Liver (tissue), 9 donors: Measurements from ENCODE around the gene METTL8. TPM values are rescaled to one million over a fixed set of nuclear protein-coding genes. Genes with fewer than 3 reads are reported as not detected.

Experiments
- DNase-seq: peaks from one replicate; pipeline ENCODE4 v3.0.0-alpha.2; 2017; ENCODE audit warnings: low spot score
- H3K27ac ChIP-seq, 2 donors: one replicate each; pipeline ENCODE4 v1.7.0; 2013; ENCODE audit warnings: inconsistent platforms in 2 of 2, low read length in 2 of 2, control low read depth in 1 of 2, low read depth in 1 of 2, mild to moderate bottlenecking in 1 of 2
- H3K27me3 ChIP-seq, 4 donors: one replicate each; pipeline versions ENCODE4 v1.6.1 to v1.7.0; 2013; ENCODE audit warnings: low read length in 3 of 4, inconsistent platforms in 1 of 4, mild to moderate bottlenecking in 1 of 4, moderate library complexity in 1 of 4; ENCODE audit not compliant: control insufficient read depth in 4 of 4, insufficient read depth in 4 of 4
- H3K36me3 ChIP-seq, 4 donors: one replicate each; pipeline versions ENCODE4 v1.6.1 to v1.7.0; 2013; ENCODE audit warnings: low read length in 3 of 4, mild to moderate bottlenecking in 3 of 4, low read depth in 1 of 4, moderate library complexity in 1 of 4; ENCODE audit not compliant: control insufficient read depth in 4 of 4, insufficient read depth in 3 of 4
- H3K4me1 ChIP-seq, 4 donors: one replicate each; pipeline versions ENCODE4 v1.6.1 to v1.7.0; 2013; ENCODE audit warnings: low read length in 3 of 4, mild to moderate bottlenecking in 3 of 4, moderate library complexity in 1 of 4; ENCODE audit not compliant: control insufficient read depth in 4 of 4, insufficient read depth in 4 of 4
- H3K4me3 ChIP-seq, 3 donors: one replicate each; pipeline versions ENCODE4 v1.6.1 to v1.7.0; 2013; ENCODE audit warnings: low read length in 3 of 3, control low read depth in 1 of 3, low read depth in 1 of 3, mild to moderate bottlenecking in 1 of 3
- H3K9ac ChIP-seq, 2 donors: one replicate each; pipeline ENCODE4 v1.7.0; 2013; ENCODE audit warnings: low read length in 2 of 2, mild to moderate bottlenecking in 2 of 2, moderate library complexity in 2 of 2, control low read depth in 1 of 2, low read depth in 1 of 2
- H3K9me3 ChIP-seq, 4 donors: one replicate each; pipeline versions ENCODE4 v1.6.1 to v1.7.0; 2013; ENCODE audit warnings: low read length in 3 of 4; ENCODE audit not compliant: control insufficient read depth in 4 of 4
- EGR1 ChIP-seq, 2 donors: IDR thresholded peaks; 2 replicates each; pipeline ENCODE4 v1.6.1; 2016 to 2018; ENCODE audit warnings: antibody characterized with exemption in 2 of 2, low read depth in 2 of 2
- FOXA2 ChIP-seq: IDR thresholded peaks from 2 replicates; pipeline ENCODE4 v1.6.1; 2016; ENCODE audit warnings: antibody characterized with exemption
- GABPA ChIP-seq, 2 donors: IDR thresholded peaks in 1 of 2; conservative IDR thresholded peaks in 1 of 2; 2 replicates each; pipeline ENCODE4 v1.6.1; 2016; ENCODE audit warnings: antibody characterized with exemption in 2 of 2, mild to moderate bottlenecking in 1 of 2, moderate library complexity in 1 of 2
- HNF4A ChIP-seq, 2 donors: conservative IDR thresholded peaks; 2 replicates each; pipeline ENCODE4 v1.6.1; 2016; ENCODE audit warnings: antibody characterized with exemption in 2 of 2, mild to moderate bottlenecking in 2 of 2
- HNF4G ChIP-seq: IDR thresholded peaks from 2 replicates; pipeline ENCODE4 v1.6.1; 2016; ENCODE audit warnings: antibody characterized with exemption
- JUND ChIP-seq, 2 donors: IDR thresholded peaks; 2 replicates each; pipeline ENCODE4 v1.6.1; 2016; ENCODE audit warnings: antibody characterized with exemption in 2 of 2
- NR2F2 ChIP-seq: IDR thresholded peaks from 2 replicates; pipeline ENCODE4 v1.6.1; 2016; ENCODE audit warnings: antibody characterized with exemption
- RAD21 ChIP-seq, 2 donors: IDR thresholded peaks; 2 replicates each; pipeline ENCODE4 v1.6.1; 2016; ENCODE audit warnings: antibody characterized with exemption in 2 of 2, mild to moderate bottlenecking in 2 of 2
- RXRA ChIP-seq, 2 donors: IDR thresholded peaks; 2 replicates each; pipeline ENCODE4 v1.6.1; 2017 to 2018; ENCODE audit warnings: antibody characterized with exemption in 2 of 2, mild to moderate bottlenecking in 1 of 2
- SP1 ChIP-seq: IDR thresholded peaks from 2 replicates; pipeline ENCODE4 v1.6.1; 2018; ENCODE audit warnings: antibody characterized with exemption, mild to moderate bottlenecking
- YY1 ChIP-seq: IDR thresholded peaks from 2 replicates; pipeline ENCODE4 v1.6.1; 2016; ENCODE audit warnings: antibody characterized with exemption, mild to moderate bottlenecking
- WGBS: extraction: QIAGEN DNeasy Blood & Tissue Kit; methylation state at CpG from one replicate; pipeline ENCODE4 v1.1.7; 2013; 5-methylcytosine and 5-hydroxymethylcytosine counted together
- polyA plus RNA-seq, 2 donors: library from polyadenylated mRNA; stranded (reverse) in 1 of 2; unstranded in 1 of 2; fragments of 200-250 nt in 1 of 2; fragments of >200 nt in 1 of 2; fragmentation: Nextera tagmentation in 1 of 2; extraction: Ambion mirVana in 1 of 2; gene quantifications; one replicate each; pipeline versions ENCODE4 v1.2.1 to v1.2.3, GENCODE V29; 2013 to 2015
- total RNA-seq, 2 donors: library from RNA; depleted of rRNA; stranded (reverse); fragments of >200 nt; gene quantifications; one replicate each; pipeline ENCODE4 v1.2.3, GENCODE V29; 2014
- TF ChIP-seq, protein P1 (sequence below): IDR thresholded peaks from 2 replicates; pipeline ENCODE4 v1.6.1; 2016; ENCODE audit warnings: antibody characterized with exemption, mild to moderate bottlenecking
- TF ChIP-seq, protein P2 (sequence below): IDR thresholded peaks from 2 replicates; pipeline ENCODE4 v1.6.1; 2016; ENCODE audit warnings: antibody characterized with exemption
- TF ChIP-seq, protein P3 (sequence below): IDR thresholded peaks from 2 replicates; pipeline ENCODE4 v1.6.1; 2016; ENCODE audit warnings: antibody characterized with exemption
- TF ChIP-seq, protein P4 (sequence below): IDR thresholded peaks from 2 replicates; pipeline ENCODE4 v1.6.1; 2016; ENCODE audit warnings: antibody characterized with exemption
- donor health status: healthy.
- donor health status: healthy.
- donor health status: healthy.
- donor health status: healthy.
- donor health status: healthy.

The METTL8 gene
- total and polyA plus RNA-seq, 4 donors = 3.6 to 8.1 (median 5.9) TPM

DNA sequence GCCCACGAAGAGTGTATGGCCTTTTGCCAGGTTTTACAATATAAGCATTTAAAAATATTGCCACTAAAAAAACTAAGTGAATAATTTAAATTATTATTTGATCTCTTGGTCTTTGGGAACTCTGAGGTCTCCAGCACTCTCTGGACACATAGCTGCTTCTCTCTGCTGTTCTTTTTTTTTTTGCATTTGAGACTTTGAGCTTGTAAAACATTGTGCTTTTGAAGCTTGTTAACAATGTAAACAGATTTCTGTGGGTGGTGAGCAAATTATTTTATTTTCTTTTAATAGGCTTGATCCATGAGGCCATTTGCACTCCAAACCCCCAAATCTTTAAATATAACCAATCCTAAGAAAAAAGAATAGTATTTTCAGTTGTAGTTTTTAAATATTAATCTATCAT is 42.2 kb upstream of the METTL8 start:
- Histone ChIP-seq H3K27ac (no peak overlapping the region), H3K9ac (no peak overlapping the region), H3K4me1 (peaks cover 0 to 8% (median 4%) of the 10 kb centered on the region in 4 donors), H3K4me3 (no peak overlapping the region), H3K27me3 (no peaks in the 10 kb centered on the region), H3K36me3 (peaks cover 0 to 3% (median under 1%) of the 10 kb centered on the region in 4 donors), H3K9me3 (no peaks in the 10 kb centered on the region)
- DNase-seq = no peak
- TF ChIP-seq FOXA2 (no peak), HNF4G (peak; percentile 57), RXRA (IDR thresholded peaks at IDR 0.05) (peak in 1 of 2 donors; percentile 11), HNF4A (conservative IDR thresholded peaks at IDR 0.05) (peak; percentile 67 to 76), RAD21 (IDR thresholded peaks at IDR 0.05) (peak in 1 of 2 donors; percentile 8), SP1 (peak; percentile 78)
- TF ChIP-seq, protein P1, sequence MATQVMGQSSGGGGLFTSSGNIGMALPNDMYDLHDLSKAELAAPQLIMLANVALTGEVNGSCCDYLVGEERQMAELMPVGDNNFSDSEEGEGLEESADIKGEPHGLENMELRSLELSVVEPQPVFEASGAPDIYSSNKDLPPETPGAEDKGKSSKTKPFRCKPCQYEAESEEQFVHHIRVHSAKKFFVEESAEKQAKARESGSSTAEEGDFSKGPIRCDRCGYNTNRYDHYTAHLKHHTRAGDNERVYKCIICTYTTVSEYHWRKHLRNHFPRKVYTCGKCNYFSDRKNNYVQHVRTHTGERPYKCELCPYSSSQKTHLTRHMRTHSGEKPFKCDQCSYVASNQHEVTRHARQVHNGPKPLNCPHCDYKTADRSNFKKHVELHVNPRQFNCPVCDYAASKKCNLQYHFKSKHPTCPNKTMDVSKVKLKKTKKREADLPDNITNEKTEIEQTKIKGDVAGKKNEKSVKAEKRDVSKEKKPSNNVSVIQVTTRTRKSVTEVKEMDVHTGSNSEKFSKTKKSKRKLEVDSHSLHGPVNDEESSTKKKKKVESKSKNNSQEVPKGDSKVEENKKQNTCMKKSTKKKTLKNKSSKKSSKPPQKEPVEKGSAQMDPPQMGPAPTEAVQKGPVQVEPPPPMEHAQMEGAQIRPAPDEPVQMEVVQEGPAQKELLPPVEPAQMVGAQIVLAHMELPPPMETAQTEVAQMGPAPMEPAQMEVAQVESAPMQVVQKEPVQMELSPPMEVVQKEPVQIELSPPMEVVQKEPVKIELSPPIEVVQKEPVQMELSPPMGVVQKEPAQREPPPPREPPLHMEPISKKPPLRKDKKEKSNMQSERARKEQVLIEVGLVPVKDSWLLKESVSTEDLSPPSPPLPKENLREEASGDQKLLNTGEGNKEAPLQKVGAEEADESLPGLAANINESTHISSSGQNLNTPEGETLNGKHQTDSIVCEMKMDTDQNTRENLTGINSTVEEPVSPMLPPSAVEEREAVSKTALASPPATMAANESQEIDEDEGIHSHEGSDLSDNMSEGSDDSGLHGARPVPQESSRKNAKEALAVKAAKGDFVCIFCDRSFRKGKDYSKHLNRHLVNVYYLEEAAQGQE = peak; percentile 25
- TF ChIP-seq, protein P2, sequence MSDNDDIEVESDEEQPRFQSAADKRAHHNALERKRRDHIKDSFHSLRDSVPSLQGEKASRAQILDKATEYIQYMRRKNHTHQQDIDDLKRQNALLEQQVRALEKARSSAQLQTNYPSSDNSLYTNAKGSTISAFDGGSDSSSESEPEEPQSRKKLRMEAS = no peak
- 33% methylated on average over 1 of the region's 1 CpG for WGBS

DNA sequence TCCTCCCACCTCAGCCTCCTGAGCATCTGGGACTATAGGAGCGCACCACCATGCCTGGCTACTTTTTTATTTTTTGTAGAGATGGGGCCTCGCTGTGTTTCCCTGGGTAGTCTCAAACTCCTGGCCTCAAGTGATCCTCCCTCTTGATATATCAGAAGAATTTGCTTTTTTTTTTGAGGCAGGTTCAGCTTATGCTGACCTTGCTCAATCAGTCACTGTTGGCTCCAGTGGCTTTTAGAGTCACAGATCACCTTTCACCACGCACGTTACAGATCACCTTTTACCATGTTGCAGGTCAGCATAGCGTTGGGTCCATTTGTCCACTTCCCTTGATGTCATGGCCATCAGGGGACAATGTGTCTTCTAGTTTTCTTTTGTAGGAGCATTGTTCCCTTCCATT is 36.3 kb upstream of the METTL8 start:
- H3K9ac ChIP-seq = no peak overlapping the region
- TF ChIP-seq, protein P2 = no peak
- TF ChIP-seq JUND (IDR thresholded peaks at IDR 0.05) = no peak
- TF ChIP-seq HNF4A (conservative IDR thresholded peaks at IDR 0.05) = no peak
- no peak for TF ChIP-seq HNF4G
- H3K27me3 ChIP-seq = no peaks in the 10 kb centered on the region
- H3K4me1 ChIP-seq = peaks cover 0 to 3% (median 0%) of the 10 kb centered on the region in 4 donors
- no peak overlapping the region for H3K4me3 ChIP-seq
- DNase-seq = no peak
- WGBS = 99% methylated on average over 5 of the region's 5 CpGs
- H3K36me3 ChIP-seq = peaks cover 2 to 14% (median 11%) of the 10 kb centered on the region in 4 donors
- H3K27ac ChIP-seq = no peak overlapping the region
- H3K9me3 ChIP-seq = no peaks in the 10 kb centered on the region

DNA sequence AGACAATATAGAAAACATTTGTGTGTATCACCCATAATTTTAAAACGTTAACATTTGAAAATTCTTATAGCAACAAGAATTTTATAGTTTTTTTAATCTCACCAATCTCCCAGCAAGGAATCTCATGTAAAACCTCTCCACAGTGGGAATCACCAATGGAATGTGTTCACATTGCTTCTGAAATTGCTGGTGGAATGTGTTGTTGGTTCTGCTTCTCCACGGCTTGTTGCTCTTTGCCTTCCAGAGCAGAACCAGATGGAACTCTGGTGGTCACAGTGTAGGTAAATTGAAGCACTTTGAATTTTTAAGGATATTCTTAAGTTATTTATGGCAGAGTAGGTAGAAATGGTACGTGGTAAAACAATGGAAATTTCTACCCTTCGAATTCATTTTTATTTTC is 35.4 kb upstream of the METTL8 start:
- peaks cover 0 to 3% (median 0%) of the 10 kb centered on the region in 4 donors for H3K4me1 ChIP-seq
- H3K9ac ChIP-seq = no peak overlapping the region
- 86% methylated on average over 4 of the region's 4 CpGs for WGBS
- no peak overlapping the region for H3K4me3 ChIP-seq
- no peaks in the 10 kb centered on the region for H3K27me3 ChIP-seq
- H3K27ac ChIP-seq = no peak overlapping the region
- H3K36me3 ChIP-seq = peaks cover 2 to 14% (median 11%) of the 10 kb centered on the region in 4 donors
- no peaks in the 10 kb centered on the region for H3K9me3 ChIP-seq
- no peak for DNase-seq
- TF ChIP-seq NR2F2 (no peak), HNF4G (no peak), EGR1 (IDR thresholded peaks at IDR 0.05; ENCODE audit: low read depth in 2 of 2) (no peak), HNF4A (conservative IDR thresholded peaks at IDR 0.05) (no peak), SP1 (no peak), FOXA2 (no peak), GABPA (IDR thresholded peaks at IDR 0.05 in 1 of 2, conservative IDR thresholded peaks at IDR 0.05 in 1 of 2) (no peak), YY1 (no peak), RAD21 (IDR thresholded peaks at IDR 0.05) (no peak)
- TF ChIP-seq, protein P1 = no peak
- TF ChIP-seq, protein P3, sequence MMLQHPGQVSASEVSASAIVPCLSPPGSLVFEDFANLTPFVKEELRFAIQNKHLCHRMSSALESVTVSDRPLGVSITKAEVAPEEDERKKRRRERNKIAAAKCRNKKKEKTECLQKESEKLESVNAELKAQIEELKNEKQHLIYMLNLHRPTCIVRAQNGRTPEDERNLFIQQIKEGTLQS = no peak
- TF ChIP-seq, protein P4, sequence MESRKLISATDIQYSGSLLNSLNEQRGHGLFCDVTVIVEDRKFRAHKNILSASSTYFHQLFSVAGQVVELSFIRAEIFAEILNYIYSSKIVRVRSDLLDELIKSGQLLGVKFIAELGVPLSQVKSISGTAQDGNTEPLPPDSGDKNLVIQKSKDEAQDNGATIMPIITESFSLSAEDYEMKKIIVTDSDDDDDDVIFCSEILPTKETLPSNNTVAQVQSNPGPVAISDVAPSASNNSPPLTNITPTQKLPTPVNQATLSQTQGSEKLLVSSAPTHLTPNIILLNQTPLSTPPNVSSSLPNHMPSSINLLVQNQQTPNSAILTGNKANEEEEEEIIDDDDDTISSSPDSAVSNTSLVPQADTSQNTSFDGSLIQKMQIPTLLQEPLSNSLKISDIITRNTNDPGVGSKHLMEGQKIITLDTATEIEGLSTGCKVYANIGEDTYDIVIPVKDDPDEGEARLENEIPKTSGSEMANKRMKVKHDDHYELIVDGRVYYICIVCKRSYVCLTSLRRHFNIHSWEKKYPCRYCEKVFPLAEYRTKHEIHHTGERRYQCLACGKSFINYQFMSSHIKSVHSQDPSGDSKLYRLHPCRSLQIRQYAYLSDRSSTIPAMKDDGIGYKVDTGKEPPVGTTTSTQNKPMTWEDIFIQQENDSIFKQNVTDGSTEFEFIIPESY = no peak
